H9 (cell line): ENCODE data around the gene CD180. TPM values are rescaled to one million over a fixed set of nuclear protein-coding genes. Genes with fewer than 3 reads are reported as not detected.

Experiments
- DNase-seq: peaks from one replicate; pipeline ENCODE4 v3.0.0-alpha.2; 2017
- H2AFZ ChIP-seq: one replicate; pipeline ENCODE4 v1.6.1; 2013; ENCODE audit warnings: mild to moderate bottlenecking, low read length, control low read depth, moderate library complexity
- H2AK5ac ChIP-seq: 2 replicates; pipeline ENCODE4 v1.6.1; 2013; ENCODE audit warnings: low read length, control low read depth, mixed read lengths; ENCODE audit not compliant: insufficient read length
- H2BK120ac ChIP-seq: one replicate; pipeline ENCODE4 v1.6.1; 2013; ENCODE audit warnings: low read depth, mild to moderate bottlenecking, low read length, control low read depth, inconsistent platforms; ENCODE audit not compliant: poor library complexity, severe bottlenecking
- H2BK12ac ChIP-seq: 2 replicates; pipeline ENCODE4 v1.6.1; 2013; ENCODE audit warnings: low read length, control low read depth, mixed read lengths, low read depth; ENCODE audit not compliant: insufficient read length
- H2BK15ac ChIP-seq: 2 replicates; pipeline ENCODE4 v1.6.1; 2013; ENCODE audit warnings: low read depth, low read length, control low read depth
- H2BK20ac ChIP-seq: one replicate; pipeline ENCODE4 v1.6.1; 2013; ENCODE audit warnings: low read depth, mild to moderate bottlenecking, low read length, control low read depth, inconsistent platforms; ENCODE audit not compliant: poor library complexity, severe bottlenecking
- H2BK5ac ChIP-seq: 2 replicates; pipeline ENCODE4 v1.6.1; 2013; ENCODE audit warnings: low read length, control low read depth, mixed read lengths; ENCODE audit not compliant: insufficient read length
- H3K14ac ChIP-seq: 2 replicates; pipeline ENCODE4 v1.6.1; 2013; ENCODE audit warnings: low read length, control low read depth; ENCODE audit not compliant: insufficient read depth
- H3K18ac ChIP-seq: 2 replicates; pipeline ENCODE4 v1.6.1; 2013; ENCODE audit warnings: low read depth, mild to moderate bottlenecking, mixed read lengths, low read length, control low read depth; ENCODE audit not compliant: insufficient read length
- H3K23ac ChIP-seq: 2 replicates; pipeline ENCODE4 v1.6.1; 2013; ENCODE audit warnings: low read length, control low read depth, mixed read lengths, low read depth; ENCODE audit not compliant: insufficient read length
- H3K23me2 ChIP-seq: 2 replicates; pipeline ENCODE4 v1.6.1; 2013; ENCODE audit warnings: low read depth, mild to moderate bottlenecking, mixed read lengths, low read length, control low read depth; ENCODE audit not compliant: insufficient read length, poor library complexity, severe bottlenecking
- H3K27ac ChIP-seq: 2 replicates; pipeline ENCODE4 v1.5.1; 2013; ENCODE audit warnings: low read length, control low read depth, mixed read lengths, low read depth; ENCODE audit not compliant: insufficient read length
- H3K27me3 ChIP-seq: 2 replicates; pipeline ENCODE4 v1.6.1; 2013; ENCODE audit warnings: low read length, control low read depth, inconsistent platforms; ENCODE audit not compliant: insufficient read depth
- H3K4ac ChIP-seq: 2 replicates; pipeline ENCODE4 v1.6.1; 2013; ENCODE audit warnings: low read depth, mild to moderate bottlenecking, control low read depth, inconsistent platforms, low read length, moderate library complexity
- H3K4me1 ChIP-seq: 2 replicates; pipeline ENCODE4 v1.6.1; 2013; ENCODE audit warnings: low read length, control low read depth, inconsistent platforms; ENCODE audit not compliant: insufficient read depth
- H3K4me2 ChIP-seq: 2 replicates; pipeline ENCODE4 v1.6.1; 2013; ENCODE audit warnings: low read length, control low read depth, mixed read lengths; ENCODE audit not compliant: insufficient read length, insufficient read depth
- H3K56ac ChIP-seq: 2 replicates; pipeline ENCODE4 v1.6.1; 2013; ENCODE audit warnings: low read depth, mild to moderate bottlenecking, mixed read lengths, low read length, control low read depth; ENCODE audit not compliant: insufficient read length
- H3K79me1 ChIP-seq: 2 replicates; pipeline ENCODE4 v1.6.1; 2013; ENCODE audit warnings: low read depth, mild to moderate bottlenecking, moderate library complexity, low read length, control low read depth, inconsistent platforms; ENCODE audit not compliant: insufficient read depth, poor library complexity, severe bottlenecking
- H3K79me2 ChIP-seq: 2 replicates; pipeline ENCODE4 v1.6.1; 2013; ENCODE audit warnings: low read length, control low read depth, inconsistent platforms; ENCODE audit not compliant: insufficient read depth
- H3K9ac ChIP-seq: 2 replicates; pipeline ENCODE4 v1.6.1; 2013; ENCODE audit warnings: low read length, control low read depth, mixed read lengths; ENCODE audit not compliant: insufficient read length; ENCODE audit errors: extremely low read depth
- H3K9me3 ChIP-seq: one replicate; pipeline ENCODE4 v1.6.1; 2013; ENCODE audit warnings: low read depth, low read length, inconsistent platforms; ENCODE audit not compliant: control insufficient read depth
- H3T11ph ChIP-seq: one replicate; pipeline ENCODE4 v1.6.1; 2013; ENCODE audit warnings: mild to moderate bottlenecking, low read length, control low read depth, inconsistent platforms
- H4K20me1 ChIP-seq: one replicate; pipeline ENCODE4 v1.6.1; 2013; ENCODE audit not compliant: control insufficient read depth, insufficient read length, insufficient read depth
- H4K5ac ChIP-seq: 2 replicates; pipeline ENCODE4 v1.6.1; 2013; ENCODE audit warnings: low read depth, mild to moderate bottlenecking, mixed read lengths, low read length, control low read depth; ENCODE audit not compliant: insufficient read length
- H4K8ac ChIP-seq: replicated peaks from 2 replicates; pipeline ENCODE4 v1.6.1; 2013; ENCODE audit warnings: low read length, control low read depth, mixed read lengths, low read depth; ENCODE audit not compliant: insufficient read length
- H4K91ac ChIP-seq: 2 replicates; pipeline ENCODE4 v1.6.1; 2013; ENCODE audit warnings: low read depth, mild to moderate bottlenecking, moderate library complexity, mixed read lengths, low read length, control low read depth; ENCODE audit not compliant: insufficient read length
- H3K27ac Mint-ChIP-seq, 3 experiments: 2 replicates in 2 of 3; 3 replicates in 1 of 3; pipeline ENCODE4 v1.8.0; 2020 to 2021; ENCODE audit warnings: mixed read lengths in 3 of 3, mild to moderate bottlenecking in 1 of 3, moderate library complexity in 1 of 3
- H3K27me3 Mint-ChIP-seq: 2 replicates; pipeline ENCODE4 v1.8.0; 2021; ENCODE audit warnings: low read depth, mild to moderate bottlenecking, moderate library complexity, mixed read lengths
- H3K36me3 Mint-ChIP-seq, 3 experiments: 2 replicates in 2 of 3; 3 replicates in 1 of 3; pipeline ENCODE4 v1.8.0; 2020 to 2021; ENCODE audit warnings: low read depth in 3 of 3, mixed read lengths in 3 of 3; ENCODE audit not compliant: insufficient read depth in 1 of 3
- H3K4me1 Mint-ChIP-seq, 2 experiments: 2 replicates each; pipeline ENCODE4 v1.8.0; 2020; ENCODE audit warnings: mixed read lengths in 2 of 2
- H3K4me3 Mint-ChIP-seq, 2 experiments: 2 replicates in 1 of 2; 3 replicates in 1 of 2; pipeline ENCODE4 v1.8.0; 2020 to 2021; ENCODE audit warnings: mild to moderate bottlenecking in 2 of 2, mixed read lengths in 2 of 2, moderate library complexity in 1 of 2
- H3K9me3 Mint-ChIP-seq, 2 experiments: 2 replicates in 1 of 2; 3 replicates in 1 of 2; pipeline ENCODE4 v1.8.0; 2020; ENCODE audit warnings: mild to moderate bottlenecking in 2 of 2, mixed read lengths in 2 of 2, moderate library complexity in 1 of 2
- CTCF ChIP-seq: fragments of 200-600 bp; sonication (generic); conservative IDR thresholded peaks from 3 replicates; pipeline ENCODE4 v1.8.0; 2021; ENCODE audit warnings: antibody characterized with exemption, mild to moderate bottlenecking
- WGBS: extraction: QIAGEN DNeasy Blood & Tissue Kit; methylation state at CpG from one replicate; pipeline ENCODE4 v1.1.7; 2013; ENCODE audit warnings: missing lambda C conversion rate, low lambda C conversion rate, mixed read lengths; ENCODE audit not compliant: insufficient read length; ENCODE audit errors: extremely low coverage; 5-methylcytosine and 5-hydroxymethylcytosine counted together
- total RNA-seq: library from RNA; stranded (reverse); gene quantifications from 2 replicates; pipeline ENCODE4 v1.2.1, GENCODE V29; 2021

CD180 gene
- total RNA-seq, 1 experiment from 2014 or later: not detected

GRCh38 chr5:67205981-67206380, 9.4 kb upstream of the CD180 start:
- peaks cover 2% of the 10 kb centered on the region for H3K23me2 ChIP-seq
- no peaks in the 10 kb centered on the region for H4K20me1 ChIP-seq
- no peaks in the 10 kb centered on the region for H3K9me3 ChIP-seq
- H2AFZ ChIP-seq: no peak overlapping the region
- no peak overlapping the region for H3K9ac ChIP-seq
- no peak overlapping the region for H2BK120ac ChIP-seq
- H3K4me2 ChIP-seq: no peak overlapping the region
- H3K23ac ChIP-seq: no peak overlapping the region
- no peak overlapping the region for H2BK5ac ChIP-seq
- H4K5ac ChIP-seq: no peak overlapping the region
- Mint-ChIP-seq H3K27me3 (peaks cover 2% of the 10 kb centered on the region), H3K4me3 (no peak overlapping the region), H3K4me1 (no peaks in the 10 kb centered on the region), H3K9me3 (peaks cover 0 to 5% of the 10 kb centered on the region in 2 experiments; a peak in 3 of 5 replicates), H3K36me3 (peaks cover 0 to 7% (median 0%) of the 10 kb centered on the region in 3 experiments; a peak in 2 of 7 replicates), H3K27ac (no peak overlapping the region)
- H2BK15ac ChIP-seq: no peak overlapping the region
- H3K56ac ChIP-seq: no peak overlapping the region
- H3K27ac ChIP-seq: no peak overlapping the region
- no peak overlapping the region for H3T11ph ChIP-seq
- no peak overlapping the region for H2AK5ac ChIP-seq
- no peak overlapping the region for H3K18ac ChIP-seq
- no peak overlapping the region for H3K14ac ChIP-seq
- no peaks in the 10 kb centered on the region for H3K4me1 ChIP-seq
- H2BK12ac ChIP-seq: no peak overlapping the region
- H2BK20ac ChIP-seq: no peak overlapping the region
- no peak overlapping the region for H4K91ac ChIP-seq
- no peaks in the 10 kb centered on the region for H3K79me2 ChIP-seq
- H3K79me1 ChIP-seq: no peaks in the 10 kb centered on the region
- no peak for TF ChIP-seq CTCF
- H3K27me3 ChIP-seq: no peaks in the 10 kb centered on the region
- H4K8ac ChIP-seq: no peak overlapping the region
- no peak for DNase-seq
- no CpG with 5 or more reads among the region's 3 CpGs for WGBS
- no peak overlapping the region for H3K4ac ChIP-seq
